SK-N-MC (cell line): ENCODE data around the gene ZNF691.
"Not testable (repeated sequence)": the region's sequence is repeated elsewhere in the genome, so short reads cannot be mapped to it uniquely, and the experiment has no call there.

Experiments used
- EZH2 ChIP-seq: fragments of 200-600 bp; sonication (generic); IDR thresholded peaks from one replicate; pipeline ENCODE4 v1.6.1; 2017; ENCODE audit warnings: antibody characterized with exemption
- FOXP2 ChIP-seq: optimal IDR thresholded peaks from 2 replicates; pipeline ENCODE3; 2011; ENCODE audit warnings: mild to moderate bottlenecking, moderate library complexity; ENCODE audit not compliant: insufficient read depth; ENCODE audit errors: extremely low read length, control extremely low read depth
- POLR2AphosphoS5 ChIP-seq: IDR thresholded peaks from 2 replicates; pipeline ENCODE4 v1.6.1; 2012; ENCODE audit warnings: mild to moderate bottlenecking, low read depth, low read length, borderline replicate concordance

DNA sequence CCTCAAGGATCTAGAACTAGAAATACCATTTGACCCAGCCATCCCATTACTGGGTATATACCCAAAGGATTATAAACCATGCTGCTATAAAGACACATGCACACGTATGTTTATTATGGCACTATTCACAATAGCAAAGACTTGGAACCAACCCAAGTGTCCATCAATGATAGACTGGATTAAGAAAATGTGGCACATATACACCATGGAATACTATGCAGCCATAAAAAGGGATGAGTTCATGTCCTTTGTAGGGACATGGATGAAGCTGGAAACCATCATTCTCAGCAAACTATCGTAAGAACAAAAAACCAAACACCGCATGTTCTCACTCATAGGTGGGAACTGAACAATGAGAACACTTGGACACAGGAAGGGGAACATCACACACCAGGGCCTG is 31.6 kb upstream of the ZNF691 start:
- TF ChIP-seq POLR2AphosphoS5, EZH2, FOXP2: not testable (repeated sequence)
